ENCODE results near the gene CNTNAP5. TPM values are rescaled to one million over a fixed set of nuclear protein-coding genes. Genes with fewer than 3 reads are reported as not detected.

Gene CNTNAP5
- total and polyA plus RNA-seq, 2 donors from 2014 or later: 0.50 TPM; not detected in 1

DNA sequence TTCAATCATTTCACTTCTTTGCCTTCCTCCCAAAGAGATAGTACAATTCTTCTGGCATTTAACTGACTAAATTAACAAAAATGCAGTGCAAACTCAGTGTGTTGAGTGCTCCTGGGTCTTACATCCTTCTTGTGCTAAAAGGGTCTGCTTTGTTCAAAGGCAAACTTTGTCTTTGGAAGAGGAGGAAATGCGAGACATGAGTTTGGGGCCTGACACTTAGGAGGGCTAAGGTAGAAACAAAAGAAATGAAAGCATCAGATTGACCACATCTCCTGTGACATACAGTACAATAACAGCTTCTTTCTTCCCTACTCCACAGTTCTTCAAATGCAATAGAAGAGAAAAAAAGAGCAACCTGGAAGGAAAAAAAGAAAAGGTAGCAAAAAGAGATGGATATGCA lies 161.7 kb downstream of the CNTNAP5 start:
- intact Hi-C loops (cut with DNase I): no loop called here
- H3K36me3 ChIP-seq (ENCODE audit: control insufficient read depth in 2 of 3, insufficient read depth in 3 of 3, low read length in 3 of 3): no peaks in the 10 kb centered on the region
- no peak overlapping the region for H3K27ac ChIP-seq (ENCODE audit: low read depth in 2 of 2, low read length in 2 of 2)
- FAIRE-seq (no peak), DNase-seq (no peak)
- H3K4me1 ChIP-seq (ENCODE audit: control insufficient read depth in 2 of 3, insufficient read depth in 2 of 3, low read depth in 1 of 3, low read length in 3 of 3): no peaks in the 10 kb centered on the region
- TF ChIP-seq, protein P1, sequence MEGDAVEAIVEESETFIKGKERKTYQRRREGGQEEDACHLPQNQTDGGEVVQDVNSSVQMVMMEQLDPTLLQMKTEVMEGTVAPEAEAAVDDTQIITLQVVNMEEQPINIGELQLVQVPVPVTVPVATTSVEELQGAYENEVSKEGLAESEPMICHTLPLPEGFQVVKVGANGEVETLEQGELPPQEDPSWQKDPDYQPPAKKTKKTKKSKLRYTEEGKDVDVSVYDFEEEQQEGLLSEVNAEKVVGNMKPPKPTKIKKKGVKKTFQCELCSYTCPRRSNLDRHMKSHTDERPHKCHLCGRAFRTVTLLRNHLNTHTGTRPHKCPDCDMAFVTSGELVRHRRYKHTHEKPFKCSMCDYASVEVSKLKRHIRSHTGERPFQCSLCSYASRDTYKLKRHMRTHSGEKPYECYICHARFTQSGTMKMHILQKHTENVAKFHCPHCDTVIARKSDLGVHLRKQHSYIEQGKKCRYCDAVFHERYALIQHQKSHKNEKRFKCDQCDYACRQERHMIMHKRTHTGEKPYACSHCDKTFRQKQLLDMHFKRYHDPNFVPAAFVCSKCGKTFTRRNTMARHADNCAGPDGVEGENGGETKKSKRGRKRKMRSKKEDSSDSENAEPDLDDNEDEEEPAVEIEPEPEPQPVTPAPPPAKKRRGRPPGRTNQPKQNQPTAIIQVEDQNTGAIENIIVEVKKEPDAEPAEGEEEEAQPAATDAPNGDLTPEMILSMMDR (IDR thresholded peaks at IDR 0.05; ENCODE audit: borderline replicate concordance, extremely low read depth, insufficient read depth): no peak
- H3K4me3 ChIP-seq (ENCODE audit: low read length in 3 of 3): no peak overlapping the region
- no peaks in the 10 kb centered on the region for H3K9me3 ChIP-seq (ENCODE audit: control insufficient read depth in 2 of 3, insufficient read depth in 1 of 3, low read length in 3 of 3)
- H3K27me3 ChIP-seq (ENCODE audit: control insufficient read depth, insufficient read depth, low read length): no peaks in the 10 kb centered on the region
- no peak overlapping the region for H3K9ac ChIP-seq (ENCODE audit: low read length in 3 of 3)

GRCh38 chr2:124187948-124188347 lies 162.9 kb downstream of the CNTNAP5 start:
- no peaks in the 10 kb centered on the region for H3K27me3 ChIP-seq (ENCODE audit: control insufficient read depth, insufficient read depth, low read length)
- H3K4me1 ChIP-seq (ENCODE audit: control insufficient read depth in 2 of 3, insufficient read depth in 2 of 3, low read depth in 1 of 3, low read length in 3 of 3): no peaks in the 10 kb centered on the region
- H3K4me3 ChIP-seq (ENCODE audit: low read length in 3 of 3): no peak overlapping the region
- no peak overlapping the region for H3K9ac ChIP-seq (ENCODE audit: low read length in 3 of 3)
- H3K9me3 ChIP-seq (ENCODE audit: control insufficient read depth in 2 of 3, insufficient read depth in 1 of 3, low read length in 3 of 3): no peaks in the 10 kb centered on the region
- H3K36me3 ChIP-seq (ENCODE audit: control insufficient read depth in 2 of 3, insufficient read depth in 3 of 3, low read length in 3 of 3): no peaks in the 10 kb centered on the region
- DNase-seq: no peak
- no peak for FAIRE-seq
- TF ChIP-seq, protein P1 (IDR thresholded peaks at IDR 0.05; ENCODE audit: borderline replicate concordance, extremely low read depth, insufficient read depth): no peak
- no peak overlapping the region for H3K27ac ChIP-seq (ENCODE audit: low read depth in 2 of 2, low read length in 2 of 2)
- intact Hi-C loops (cut with DNase I): no loop called here

- Histone ChIP-seq H3K27ac (ENCODE audit: low read depth in 2 of 2, low read length in 2 of 2) (no peak overlapping the region), H3K27me3 (ENCODE audit: control insufficient read depth, insufficient read depth, low read length) (no peaks in the 10 kb centered on the region), H3K9ac (ENCODE audit: low read length in 3 of 3) (no peak overlapping the region), H3K4me1 (ENCODE audit: control insufficient read depth in 2 of 3, insufficient read depth in 2 of 3, low read depth in 1 of 3, low read length in 3 of 3) (no peaks in the 10 kb centered on the region), H3K9me3 (ENCODE audit: control insufficient read depth in 2 of 3, insufficient read depth in 1 of 3, low read length in 3 of 3) (no peaks in the 10 kb centered on the region), H3K4me3 (ENCODE audit: low read length in 3 of 3) (no peak overlapping the region), H3K36me3 (ENCODE audit: control insufficient read depth in 2 of 3, insufficient read depth in 3 of 3, low read length in 3 of 3) (no peaks in the 10 kb centered on the region)
- TF ChIP-seq, protein P1 (IDR thresholded peaks at IDR 0.05; ENCODE audit: borderline replicate concordance, extremely low read depth, insufficient read depth): no peak
- DNase-seq (no peak), FAIRE-seq (no peak)
- intact Hi-C loops (cut with DNase I): no loop called here
Observed at GRCh38 chr2:124193706-124194105, 168.6 kb downstream of the CNTNAP5 start.

- TF ChIP-seq, protein P1 (IDR thresholded peaks at IDR 0.05; ENCODE audit: borderline replicate concordance, extremely low read depth, insufficient read depth): no peak
- Histone ChIP-seq H3K4me1 (ENCODE audit: control insufficient read depth in 2 of 3, insufficient read depth in 2 of 3, low read depth in 1 of 3, low read length in 3 of 3) (no peaks in the 10 kb centered on the region), H3K27ac (ENCODE audit: low read depth in 2 of 2, low read length in 2 of 2) (no peak overlapping the region), H3K9ac (ENCODE audit: low read length in 3 of 3) (no peak overlapping the region), H3K36me3 (ENCODE audit: control insufficient read depth in 2 of 3, insufficient read depth in 3 of 3, low read length in 3 of 3) (no peaks in the 10 kb centered on the region), H3K9me3 (ENCODE audit: control insufficient read depth in 2 of 3, insufficient read depth in 1 of 3, low read length in 3 of 3) (no peaks in the 10 kb centered on the region), H3K27me3 (ENCODE audit: control insufficient read depth, insufficient read depth, low read length) (no peaks in the 10 kb centered on the region), H3K4me3 (ENCODE audit: low read length in 3 of 3) (no peak overlapping the region)
- intact Hi-C loops (cut with DNase I): no loop called here
- DNase-seq (no peak), FAIRE-seq (no peak)
Observed at GRCh38 chr2:124201713-124202112, 176.6 kb downstream of the CNTNAP5 start.
